EL (cell line): Measurements from ENCODE around the gene KLRK1.
"Not testable (repeated sequence)": the region's sequence is repeated elsewhere in the genome, so short reads cannot be mapped to it uniquely, and the experiment has no call there.

Source experiments
- DNase-seq: peaks from one replicate; pipeline ENCODE4 v3.0.0-alpha.2; 2016

KLRK1 gene

DNA sequence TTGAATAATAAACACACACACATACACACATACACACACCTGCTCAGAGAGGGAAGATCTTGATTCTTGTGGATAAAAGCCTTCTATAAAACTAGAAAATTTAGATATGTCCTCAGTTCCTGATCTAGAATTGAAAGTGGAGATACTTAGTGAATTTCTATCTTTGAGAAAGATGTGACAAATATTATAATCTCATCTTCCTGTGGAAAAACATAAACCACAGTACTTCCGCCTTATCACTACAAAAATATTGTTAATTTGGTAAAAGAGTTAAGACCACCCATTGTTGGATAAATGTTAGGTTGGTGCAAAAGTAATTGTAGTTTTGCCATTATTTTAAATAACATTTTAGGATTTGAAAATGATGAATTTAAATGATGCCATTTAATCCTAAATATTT lies at the start of gene KLRK1:
Gene KLRK1 (minus strand): TSS at position 138 of the 400 bp plus-strand sequence. CDS start 1,231 bp downstream, outside the sequence.
- DNase-seq: no peak

- DNase-seq: not testable (repeated sequence)
Measured at GRCh38 chr12:10437601-10438000, 47.8 kb upstream of the KLRK1 start.

GRCh38 chr12:10435816-10436215 lies 46.0 kb upstream of the KLRK1 start, which contains the start of gene KLRC2:
TSS of gene KLRC2 (minus strand) at chr12:10436010. CDS start at chr12:10435986, 24 bp downstream.
- peak; percentile 69 for DNase-seq

DNA sequence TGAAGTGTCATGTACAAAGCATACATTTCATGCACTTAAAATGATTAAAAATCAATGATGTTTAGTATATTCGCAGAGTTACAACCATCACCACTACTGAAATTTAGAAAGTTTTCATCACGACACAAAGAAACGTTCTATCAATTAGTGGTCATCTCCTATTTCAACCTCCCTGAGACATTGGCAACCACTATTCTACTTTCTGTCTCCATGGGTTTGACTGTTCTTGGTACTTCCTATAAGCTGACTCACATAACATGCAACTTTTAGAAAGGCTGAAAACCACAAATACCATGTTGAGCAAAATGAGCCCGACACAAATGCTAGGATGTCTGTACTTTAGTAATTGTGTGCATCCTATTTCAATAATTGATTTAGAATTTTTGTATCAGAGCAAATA lies 40.8 kb upstream of the KLRK1 start:
- not testable (repeated sequence) for DNase-seq

DNA sequence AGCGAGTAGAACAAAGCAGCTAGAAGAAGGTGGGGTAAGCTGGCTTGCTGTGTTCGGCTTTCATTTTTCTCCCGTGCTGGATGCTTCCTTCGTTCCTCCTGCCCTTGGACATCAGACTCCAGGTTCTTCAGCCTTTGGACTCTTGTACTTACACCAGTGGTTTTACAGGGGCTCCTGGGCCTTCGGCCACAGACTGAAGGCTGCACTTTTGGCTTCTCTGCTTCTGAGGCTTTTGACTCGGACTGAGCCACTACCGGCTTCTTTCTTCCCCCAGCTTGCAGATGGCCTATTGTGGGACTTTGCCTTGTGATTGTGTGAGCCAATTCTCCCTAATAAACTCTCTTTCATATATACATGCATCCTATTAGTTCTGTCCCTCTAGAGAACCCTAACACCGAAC lies 36.1 kb upstream of the KLRK1 start:
- not testable (repeated sequence) for DNase-seq

DNA sequence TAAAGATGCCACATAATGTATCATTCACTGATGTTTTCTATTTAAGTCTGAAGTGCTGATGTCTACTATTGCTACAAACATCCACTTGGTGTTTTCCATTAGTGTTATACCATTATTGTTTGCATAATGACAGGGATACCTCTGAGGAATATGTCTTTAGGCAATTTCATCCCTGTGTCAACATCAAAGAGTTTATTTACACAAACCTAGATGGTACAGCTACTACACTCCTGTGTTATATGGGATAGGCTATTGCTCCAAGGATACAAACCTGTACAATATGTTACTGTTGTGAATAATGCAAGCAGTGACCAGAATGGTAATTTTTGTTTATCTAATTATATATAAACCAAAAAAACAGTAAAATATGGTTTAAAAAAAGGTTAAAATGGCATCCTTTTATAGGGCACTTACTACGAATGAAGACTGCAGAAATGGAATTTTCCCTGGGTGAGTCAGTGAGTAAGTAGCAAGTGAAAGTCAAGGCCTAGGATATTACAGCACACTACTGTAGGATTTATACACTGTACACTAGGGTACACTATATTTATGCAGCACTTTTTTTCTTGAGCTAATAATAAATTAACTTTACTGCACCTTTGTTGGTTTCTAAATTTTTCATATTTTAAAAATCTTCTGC lies 34.5 kb upstream of the KLRK1 start:
- DNase-seq: not testable (repeated sequence)

GRCh38 chr12:10422159-10422558 lies 32.3 kb upstream of the KLRK1 start:
- not testable (repeated sequence) for DNase-seq

DNA sequence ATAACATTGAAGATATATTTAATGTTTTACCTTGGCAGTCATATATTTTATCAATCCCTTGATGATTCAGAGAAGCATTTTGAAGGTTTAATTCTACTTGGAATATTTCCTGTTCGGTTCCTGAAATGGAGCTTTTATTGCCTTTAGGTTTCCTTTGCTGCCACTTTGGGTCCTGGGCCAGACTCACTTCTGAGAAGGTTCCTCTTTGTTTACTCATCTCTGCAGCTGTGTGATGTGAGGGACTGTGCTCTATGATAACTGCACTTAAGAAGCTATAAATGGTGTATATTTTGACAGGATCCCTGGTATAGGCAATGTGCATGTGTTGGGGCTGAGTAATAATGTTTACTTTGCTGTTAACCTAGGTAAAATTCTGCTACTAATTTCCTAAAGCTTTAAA lies 30.5 kb upstream of the KLRK1 start, which contains the start of gene KLRC3:
Gene KLRC3 (minus strand): TSS at position 262 of the 400 bp plus-strand sequence. CDS start 45 bp downstream, at position 217.
- peak; percentile 31 for DNase-seq

DNA sequence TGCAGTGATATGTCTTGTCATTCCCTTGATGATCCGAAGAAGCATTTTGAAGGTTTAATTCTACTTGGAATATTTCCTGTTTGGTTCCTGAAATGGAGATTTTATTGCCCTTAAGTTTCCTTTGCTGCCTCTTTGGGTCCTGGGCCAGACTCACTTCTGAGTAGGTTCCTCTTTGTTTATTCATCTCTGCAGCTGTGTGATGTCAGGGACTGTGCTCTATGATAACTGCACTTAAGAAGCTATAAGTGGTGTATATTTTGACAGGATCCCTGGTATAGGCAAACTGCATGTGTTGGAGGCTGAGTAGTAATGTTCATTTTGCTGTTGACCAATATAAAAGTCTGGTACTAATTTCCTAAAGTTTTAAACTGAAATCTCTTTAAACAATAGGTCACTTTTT lies 19.6 kb upstream of the KLRK1 start, which contains the start of gene KLRC4:
Gene KLRC4 (minus strand): TSS at position 366 of the 400 bp plus-strand sequence. CDS start 182 bp downstream, at position 184.
- peak; percentile 8 for DNase-seq

DNA sequence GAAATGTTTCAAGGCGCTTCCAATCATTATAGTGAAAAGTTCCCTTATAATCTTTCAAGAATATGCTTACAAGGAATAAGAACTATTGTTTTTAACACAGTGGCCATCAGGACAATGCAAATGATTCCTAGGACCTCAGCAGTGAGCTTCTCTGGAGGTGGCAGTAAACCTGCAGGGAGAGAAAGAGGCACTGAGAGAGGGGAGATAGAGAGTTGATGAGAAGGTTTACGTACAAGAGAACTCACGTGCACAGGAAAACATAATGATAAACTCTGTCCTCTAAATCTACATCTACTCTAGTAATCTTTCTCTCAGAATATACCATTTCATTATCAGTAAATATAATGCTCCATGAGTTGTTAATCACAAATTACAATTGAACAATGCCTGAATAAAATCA lies 19.0 kb upstream of the KLRK1 start:
- no peak for DNase-seq

GRCh38 chr12:10406725-10407124 lies 16.9 kb upstream of the KLRK1 start:
- no peak for DNase-seq

DNA sequence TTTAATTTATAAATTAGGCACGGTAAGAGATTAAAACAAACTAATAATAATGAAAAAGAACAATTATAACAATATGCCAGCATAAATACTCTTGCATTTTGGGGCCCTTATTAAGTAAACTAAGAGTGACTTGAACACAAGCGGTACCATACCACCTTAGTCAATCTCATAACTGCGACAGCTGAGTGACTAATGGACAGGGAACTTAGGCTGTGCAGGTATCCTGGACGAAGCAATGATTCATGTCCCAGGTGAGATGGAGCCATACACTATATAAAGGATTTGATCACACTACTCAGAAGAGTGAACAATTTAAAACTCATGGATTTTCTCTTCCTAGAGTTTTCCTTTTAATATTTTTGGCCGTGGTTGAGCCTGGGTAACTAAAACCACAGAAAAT lies 15.5 kb upstream of the KLRK1 start:
- DNase-seq: no peak

- no peak for DNase-seq
Measured at GRCh38 chr12:10404798-10405197, 15.0 kb upstream of the KLRK1 start.

DNA sequence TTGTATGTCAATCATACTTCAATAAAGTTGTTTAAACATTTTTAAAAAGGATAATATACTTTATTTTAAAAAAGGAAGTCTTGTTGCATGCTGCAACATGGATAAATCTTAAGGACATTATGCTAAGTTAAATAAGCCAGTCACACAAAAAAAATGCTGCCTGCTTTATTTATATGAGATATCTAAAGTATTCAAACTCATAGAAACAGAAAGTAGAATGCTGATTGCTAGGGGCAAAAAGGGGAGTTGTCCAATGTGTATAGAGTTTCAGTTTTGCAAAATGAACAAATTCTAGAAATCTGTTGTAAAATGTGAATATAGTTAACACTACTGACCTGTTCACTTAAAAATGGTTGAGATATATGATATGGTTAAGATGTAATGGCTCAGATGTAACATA lies 11.0 kb upstream of the KLRK1 start:
- DNase-seq: no peak

DNA sequence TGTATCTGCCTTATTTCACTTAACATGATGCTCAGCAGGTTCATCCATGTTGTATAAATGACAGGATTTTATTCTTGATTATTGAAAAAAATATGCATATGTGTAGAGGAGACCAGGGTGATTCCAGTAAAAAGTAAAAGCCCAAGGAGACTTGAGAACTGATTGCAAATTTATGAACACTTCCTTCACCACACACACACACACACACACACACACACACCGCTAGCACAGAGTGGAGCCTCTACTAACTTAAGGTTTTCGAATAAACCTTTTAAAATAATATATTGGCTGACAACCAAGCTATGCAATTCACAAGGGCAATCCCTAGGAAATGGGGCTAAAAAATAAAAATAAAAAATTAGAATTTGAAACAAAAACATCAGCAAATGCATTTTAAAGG lies 8.3 kb upstream of the KLRK1 start:
- DNase-seq: no peak

DNA sequence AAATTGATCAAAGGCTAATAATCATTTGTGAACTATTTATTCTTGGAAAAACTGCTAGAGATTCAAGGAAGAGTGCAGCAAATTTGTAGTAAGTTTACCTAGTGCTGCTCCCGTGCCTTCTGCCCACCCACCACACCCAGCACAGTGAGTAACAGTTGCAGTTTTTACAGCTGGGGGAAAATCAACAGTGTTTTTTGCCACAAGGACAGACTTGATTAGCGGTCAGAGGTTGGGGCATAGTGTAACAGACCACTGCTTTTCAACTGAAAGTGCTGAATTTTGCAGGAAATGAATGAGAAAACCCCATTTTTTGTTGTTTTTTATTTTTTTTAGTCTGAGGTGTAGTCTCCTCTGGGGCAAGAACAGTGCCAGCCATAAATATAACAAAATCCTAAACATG lies 7.5 kb upstream of the KLRK1 start:
- DNase-seq: no peak

DNA sequence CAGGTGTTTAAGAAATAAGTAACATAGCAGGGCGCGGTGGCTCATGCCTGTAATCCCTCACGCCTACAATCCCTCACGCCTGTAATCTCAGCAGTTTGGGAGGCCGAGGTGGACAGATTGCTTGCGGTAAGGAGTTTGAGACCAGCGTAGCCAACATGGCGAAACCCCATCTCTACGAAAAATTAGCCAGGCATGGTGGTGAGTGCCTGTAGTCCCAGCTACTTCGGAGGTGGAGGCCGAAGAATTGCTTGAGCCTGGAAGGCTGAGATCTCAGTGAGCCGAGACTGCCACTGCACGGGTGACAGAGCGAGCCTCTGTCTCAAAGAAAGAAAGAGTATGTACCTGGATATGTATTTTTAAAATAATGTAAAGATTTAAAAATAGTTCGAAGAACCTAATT lies 6.3 kb upstream of the KLRK1 start:
- DNase-seq: not testable (repeated sequence)

DNA sequence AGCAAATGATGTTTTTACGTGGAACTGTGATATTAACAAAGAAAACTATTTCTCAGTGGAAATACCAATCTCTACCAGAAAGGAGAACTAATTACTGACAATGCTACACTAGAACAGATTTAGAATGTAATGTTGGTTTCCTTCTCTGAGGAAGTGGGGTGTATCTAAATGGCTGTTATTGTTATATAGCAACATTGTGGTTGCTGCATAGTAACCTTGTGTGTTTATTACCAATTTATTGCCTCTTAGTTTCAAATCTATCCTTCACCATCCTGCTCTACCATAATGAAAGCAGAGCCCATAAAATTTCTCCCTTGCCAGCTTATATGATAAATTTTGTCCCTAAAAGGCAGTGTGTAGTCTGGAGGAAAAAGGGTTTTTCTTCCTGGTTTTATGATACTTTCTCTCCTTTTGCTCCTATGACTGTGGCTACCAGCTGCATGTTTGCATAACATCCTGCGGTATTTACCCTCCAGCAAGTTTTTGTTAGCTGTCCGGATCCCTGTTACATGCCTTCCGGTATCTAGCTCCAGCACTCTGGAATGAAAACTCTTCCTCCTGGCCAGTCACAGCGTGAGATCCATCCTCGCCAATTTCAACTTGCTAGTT lies 5.7 kb upstream of the KLRK1 start:
- DNase-seq: peak; percentile 92

GRCh38 chr12:10394531-10395152 lies 4.8 kb upstream of the KLRK1 start:
- not testable (repeated sequence) for DNase-seq

DNA sequence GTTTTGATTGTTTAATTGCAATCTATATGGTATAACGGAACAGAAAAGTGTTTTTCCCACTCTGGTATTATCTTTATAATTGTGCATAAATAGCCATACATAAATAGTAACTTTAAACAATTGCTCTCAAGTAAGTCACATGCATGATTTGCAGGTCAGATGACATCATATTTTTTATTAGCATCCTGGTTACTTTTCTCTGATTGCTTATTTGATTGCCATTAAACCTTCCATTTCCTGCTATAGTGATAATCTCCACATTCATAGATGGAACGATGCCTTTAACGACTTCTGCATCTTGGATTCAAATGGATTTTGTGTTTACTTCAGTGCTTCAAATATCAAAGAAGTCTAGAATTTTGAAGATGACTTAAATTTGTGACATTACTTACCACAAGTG lies 3.5 kb upstream of the KLRK1 start:
- DNase-seq: no peak

GRCh38 chr12:10392394-10392930 lies 2.6 kb upstream of the KLRK1 start:
- DNase-seq: peak; percentile 90

- DNase-seq: not testable (repeated sequence)
Measured at GRCh38 chr12:10390991-10391390, 1.1 kb upstream of the KLRK1 start.

DNA sequence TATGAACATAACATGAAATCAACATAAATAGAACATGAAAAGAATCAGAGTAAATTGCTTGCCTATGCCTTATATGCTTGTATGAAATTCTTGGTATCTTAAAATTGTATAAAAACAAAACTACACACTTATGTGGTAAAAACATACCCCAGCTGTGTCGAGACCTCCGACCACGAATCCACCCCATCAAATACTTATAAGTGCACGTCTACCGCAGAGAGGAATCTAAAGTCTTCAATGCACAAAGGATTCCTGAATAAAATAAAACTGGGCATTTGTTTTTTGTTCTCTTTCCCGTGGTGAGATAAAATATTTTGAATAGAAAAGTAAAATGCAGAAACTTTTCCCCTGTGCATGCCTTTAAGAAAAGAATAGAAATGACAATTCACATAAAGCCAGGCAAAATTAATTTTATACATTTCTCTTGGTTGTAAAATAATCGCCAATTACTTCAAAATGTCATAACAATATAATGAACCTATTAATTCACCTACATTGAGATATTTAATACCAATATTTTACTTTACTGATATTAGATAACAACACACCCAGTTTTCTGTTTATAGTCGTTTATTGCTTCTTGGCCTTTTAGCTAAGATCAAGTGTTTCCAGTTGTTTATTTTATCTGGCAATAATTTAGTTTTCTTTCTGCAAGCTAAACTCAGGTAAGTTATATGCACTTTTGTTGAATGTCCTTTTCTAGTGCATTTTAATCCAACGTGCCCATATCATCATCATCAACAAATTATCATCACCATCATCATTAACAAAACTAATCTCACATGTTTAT lies 1.0 kb downstream of the KLRK1 start:
- no peak for DNase-seq
